Epithelial cell of esophagus (primary cell): ENCODE data around the gene LTC4S.
"Not testable (repeated sequence)": the region's sequence is repeated elsewhere in the genome, so short reads cannot be mapped to it uniquely, and the experiment has no call there.

Experiments used
- DNase-seq: peaks from one replicate; pipeline ENCODE4 v3.0.0; 2010; ENCODE audit warnings: low read depth
- H3K4me3 ChIP-seq: 2 replicates; pipeline ENCODE4 v1.5.1; 2011; ENCODE audit warnings: mild to moderate bottlenecking, low read length, control low read depth
- TF ChIP-seq, protein P1 (sequence below): IDR thresholded peaks from 2 replicates; pipeline ENCODE4 v1.5.1; 2011; ENCODE audit warnings: low read depth, mild to moderate bottlenecking, low read length, control low read depth, inconsistent platforms; ENCODE audit not compliant: insufficient read depth; ENCODE audit errors: missing control alignments

LTC4S gene, protein sequence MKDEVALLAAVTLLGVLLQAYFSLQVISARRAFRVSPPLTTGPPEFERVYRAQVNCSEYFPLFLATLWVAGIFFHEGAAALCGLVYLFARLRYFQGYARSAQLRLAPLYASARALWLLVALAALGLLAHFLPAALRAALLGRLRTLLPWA

DNA sequence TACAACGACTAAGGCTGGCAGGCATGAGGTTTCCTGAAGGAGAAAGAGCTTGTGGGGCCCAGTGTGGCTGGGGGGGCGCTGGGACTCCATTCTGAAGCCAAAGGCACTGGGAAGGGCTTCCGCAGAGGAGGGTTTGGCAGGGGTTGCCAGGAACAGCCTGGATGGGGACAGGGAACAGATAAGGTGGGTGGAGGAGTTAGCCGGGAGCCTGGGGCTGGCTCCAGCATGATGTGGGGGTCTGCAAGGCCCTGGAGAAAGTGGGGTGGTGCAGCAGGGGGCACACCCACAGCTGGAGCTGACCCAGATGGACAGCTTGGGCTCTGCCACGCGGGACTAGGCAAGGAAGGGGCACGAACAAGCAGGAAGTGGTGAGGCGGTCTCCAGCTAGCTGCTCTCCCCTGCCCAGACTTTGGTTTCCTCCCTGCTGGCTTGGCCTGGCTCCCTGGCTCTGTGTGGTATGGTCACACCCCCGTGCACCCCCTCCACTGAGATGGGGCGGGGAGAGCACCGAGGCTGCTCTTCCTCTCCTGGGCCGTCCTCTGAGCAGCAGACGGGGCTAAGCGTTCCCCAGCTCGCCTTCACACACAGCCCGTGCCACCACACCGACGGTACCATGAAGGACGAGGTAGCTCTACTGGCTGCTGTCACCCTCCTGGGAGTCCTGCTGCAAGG is at the start of gene LTC4S:
Gene LTC4S, plus strand, starts transcription at position 519 of the 672 bp plus-strand sequence. Its CDS starts 95 bp downstream, at position 614.
- H3K4me3 ChIP-seq: no peak within 1 kb of the TSS
- DNase-seq: no peak
- TF ChIP-seq, protein P1, sequence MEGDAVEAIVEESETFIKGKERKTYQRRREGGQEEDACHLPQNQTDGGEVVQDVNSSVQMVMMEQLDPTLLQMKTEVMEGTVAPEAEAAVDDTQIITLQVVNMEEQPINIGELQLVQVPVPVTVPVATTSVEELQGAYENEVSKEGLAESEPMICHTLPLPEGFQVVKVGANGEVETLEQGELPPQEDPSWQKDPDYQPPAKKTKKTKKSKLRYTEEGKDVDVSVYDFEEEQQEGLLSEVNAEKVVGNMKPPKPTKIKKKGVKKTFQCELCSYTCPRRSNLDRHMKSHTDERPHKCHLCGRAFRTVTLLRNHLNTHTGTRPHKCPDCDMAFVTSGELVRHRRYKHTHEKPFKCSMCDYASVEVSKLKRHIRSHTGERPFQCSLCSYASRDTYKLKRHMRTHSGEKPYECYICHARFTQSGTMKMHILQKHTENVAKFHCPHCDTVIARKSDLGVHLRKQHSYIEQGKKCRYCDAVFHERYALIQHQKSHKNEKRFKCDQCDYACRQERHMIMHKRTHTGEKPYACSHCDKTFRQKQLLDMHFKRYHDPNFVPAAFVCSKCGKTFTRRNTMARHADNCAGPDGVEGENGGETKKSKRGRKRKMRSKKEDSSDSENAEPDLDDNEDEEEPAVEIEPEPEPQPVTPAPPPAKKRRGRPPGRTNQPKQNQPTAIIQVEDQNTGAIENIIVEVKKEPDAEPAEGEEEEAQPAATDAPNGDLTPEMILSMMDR: no peak

DNA sequence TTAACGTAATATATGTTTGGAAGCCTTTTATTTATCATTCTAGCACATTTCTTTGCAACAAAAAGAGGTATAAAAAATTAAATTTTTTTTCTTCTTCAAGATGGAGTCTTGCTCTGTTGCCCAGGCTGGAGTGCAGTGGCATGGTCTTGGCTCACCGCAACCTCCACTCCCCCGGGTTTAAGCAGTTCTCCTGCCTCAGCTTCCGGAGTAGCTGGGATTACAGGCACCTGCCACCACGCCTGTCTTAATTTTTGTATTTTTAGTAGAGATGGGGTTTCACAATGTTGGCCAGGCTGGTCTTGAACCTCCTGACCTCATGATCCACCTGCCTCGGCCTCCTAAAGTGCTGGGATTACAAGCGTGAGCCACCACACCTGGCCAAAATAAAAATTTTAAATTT is 49.7 kb upstream of the LTC4S start:
- DNase-seq, H3K4me3 ChIP-seq: not testable (repeated sequence)

DNA sequence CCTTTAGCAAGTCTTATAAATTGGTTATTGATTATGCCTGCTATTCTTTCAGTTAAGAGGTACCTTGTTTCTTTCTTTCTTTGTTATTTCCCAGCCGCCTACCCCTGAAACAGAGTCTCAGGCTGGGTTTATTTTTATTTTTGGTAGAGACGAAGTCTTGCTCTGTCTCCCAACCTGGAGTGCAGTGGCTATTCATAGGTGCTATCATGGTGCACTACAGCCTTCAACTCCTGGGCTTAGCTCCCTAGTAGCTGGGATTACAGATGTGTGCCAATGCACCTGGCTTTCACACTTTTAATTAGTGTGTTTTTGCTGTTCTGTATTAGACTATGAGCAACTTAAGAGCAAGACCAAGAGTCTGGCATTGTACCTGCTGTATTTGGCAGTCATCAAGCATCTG is 46.9 kb upstream of the LTC4S start:
- DNase-seq: no peak
- no peak overlapping the region for H3K4me3 ChIP-seq
- TF ChIP-seq, protein P1: no peak

DNA sequence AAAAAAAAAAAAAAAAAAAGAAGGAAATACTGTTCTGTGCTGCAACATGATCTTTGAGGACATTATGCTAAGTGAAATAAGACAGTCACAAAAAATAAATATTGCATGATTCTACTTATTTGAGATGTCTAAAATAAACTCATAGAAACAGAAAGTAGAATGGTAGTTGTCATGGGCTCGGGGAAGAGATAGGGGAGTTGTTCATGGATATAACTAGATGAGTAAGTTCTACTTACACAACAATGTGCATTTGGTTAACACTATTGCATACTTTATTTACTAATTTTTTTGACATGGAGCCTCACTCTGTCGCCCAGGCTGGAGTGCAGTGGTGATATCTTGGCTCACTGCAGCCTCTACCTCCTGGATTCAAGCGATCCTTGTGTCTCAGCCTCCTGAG is 46.0 kb upstream of the LTC4S start:
- no peak for DNase-seq
- H3K4me3 ChIP-seq: no peak overlapping the region
- TF ChIP-seq, protein P1: no peak

DNA sequence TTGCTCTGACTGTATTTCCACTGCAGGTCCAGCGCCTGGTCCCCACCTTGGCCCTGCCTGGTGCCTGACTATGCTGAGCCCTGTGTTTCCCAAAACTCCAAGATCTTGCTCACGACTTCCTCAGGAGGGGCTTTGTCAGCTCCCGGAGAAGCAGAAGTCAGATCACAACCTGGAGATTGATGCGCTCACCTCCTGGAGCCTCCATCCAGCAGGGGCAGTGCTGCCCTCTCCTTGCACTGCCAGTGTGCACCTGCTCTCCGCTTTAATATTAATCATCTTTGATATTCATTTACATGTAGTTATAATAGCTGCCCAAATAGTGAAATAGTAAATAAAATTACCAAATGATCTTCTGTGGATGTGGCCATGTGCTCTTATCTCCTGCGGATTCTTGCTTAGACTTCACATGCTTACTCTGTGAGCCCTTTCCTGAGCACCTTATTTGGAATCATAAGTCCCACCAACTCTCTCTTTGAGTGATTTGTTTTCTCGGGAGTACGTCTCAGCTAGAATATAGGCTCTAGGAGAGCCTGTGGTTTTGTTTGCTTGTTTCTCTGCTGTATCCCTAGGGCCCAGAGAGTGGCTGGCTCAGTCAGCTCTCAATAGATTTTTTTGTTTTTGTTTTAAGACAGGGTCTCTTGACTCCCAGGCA is 43.8 kb upstream of the LTC4S start:
- no peak for DNase-seq
- TF ChIP-seq, protein P1: no peak
- H3K4me3 ChIP-seq: no peak overlapping the region

DNA sequence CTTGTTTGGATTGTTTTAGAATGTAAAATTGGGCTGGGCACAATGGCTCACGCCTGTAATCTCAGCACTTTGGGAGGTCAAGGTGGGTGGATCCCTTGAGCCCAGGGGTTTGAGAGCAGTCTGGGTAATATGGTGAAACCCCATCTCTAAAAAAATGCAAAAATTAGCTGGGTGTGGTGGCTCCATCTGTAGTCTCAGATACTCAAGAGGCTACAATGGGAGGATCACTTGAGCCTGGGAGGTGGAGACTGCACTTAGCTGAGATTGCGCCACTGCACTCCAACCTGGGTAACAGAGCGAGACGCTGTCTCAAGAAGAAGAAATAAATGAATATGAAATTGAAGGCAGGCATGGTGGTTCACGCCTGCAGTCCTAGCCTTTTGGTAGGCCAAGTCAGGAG is 39.8 kb upstream of the LTC4S start:
- no peak overlapping the region for H3K4me3 ChIP-seq
- DNase-seq: no peak

DNA sequence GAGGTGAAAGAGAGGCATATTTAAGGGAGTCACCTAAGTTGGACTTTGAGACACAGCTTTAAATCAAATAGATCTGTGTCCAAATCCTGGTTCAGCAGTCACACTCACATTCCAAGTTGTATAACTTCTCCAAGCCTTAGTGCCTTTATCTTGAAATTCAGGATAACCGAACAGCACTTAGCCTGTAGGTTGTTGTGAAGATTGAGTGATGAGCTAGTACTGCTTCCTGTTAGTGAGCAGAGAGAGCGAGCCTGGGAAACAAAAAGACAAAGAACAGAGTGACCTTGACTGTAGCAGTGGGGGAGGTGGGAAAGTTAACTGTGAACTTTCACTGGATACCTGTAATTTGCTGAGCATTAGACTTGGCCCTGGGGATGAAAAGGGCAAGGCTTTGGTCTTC is 38.8 kb upstream of the LTC4S start:
- TF ChIP-seq, protein P1: no peak
- no peak for DNase-seq
- H3K4me3 ChIP-seq: no peak overlapping the region

More for the DNA sequence above, 39.8 kb upstream of the LTC4S start:
- TF ChIP-seq, protein P1: no peak
